Activated naive CD4-positive, alpha-beta T cell (primary cell): Measurements from ENCODE around the gene TJP3.
"Not testable (repeated sequence)": the region's sequence is repeated elsewhere in the genome, so short reads cannot be mapped to it uniquely, and the experiment has no call there.

Experiments
- DNase-seq, 4 experiments: peaks; one replicate each; lab custom pipeline; 2025; lab: John Stamatoyannopoulos, UW

TJP3 gene

DNA sequence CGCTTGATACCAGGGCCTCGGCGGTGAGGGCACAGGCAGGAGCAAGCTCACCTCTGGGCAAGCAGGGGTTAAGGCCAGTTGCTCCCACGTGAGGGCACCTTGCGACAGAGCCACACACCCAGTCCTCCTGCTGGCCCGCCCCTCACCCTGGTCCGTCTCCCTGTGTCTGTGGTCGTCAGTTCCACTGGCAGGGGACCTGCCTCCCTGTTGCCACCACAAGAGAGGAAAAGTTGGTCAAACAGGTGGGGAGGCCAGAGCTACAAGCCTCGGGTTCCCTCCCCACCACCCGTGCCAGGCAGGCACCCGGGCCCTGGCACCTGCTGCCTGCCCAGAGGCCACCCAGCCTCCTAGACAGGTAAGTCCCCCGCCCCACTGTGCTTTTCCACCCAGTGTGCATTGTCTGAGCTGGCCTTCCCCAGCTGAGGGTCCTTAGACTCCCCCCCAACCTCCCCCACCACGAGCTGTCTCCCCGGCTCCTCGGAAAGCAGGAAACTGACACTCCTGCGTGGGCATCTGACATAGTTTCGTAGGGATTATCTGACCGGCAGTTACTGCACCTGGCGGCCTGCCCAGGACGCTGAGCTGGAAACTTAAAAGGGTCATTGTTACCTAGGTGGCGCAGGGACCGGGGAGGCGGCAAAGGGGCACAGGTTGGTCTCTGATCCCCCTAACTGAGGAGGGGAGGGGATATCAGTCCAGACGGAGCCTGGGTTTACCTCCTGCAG lies at the start of gene TJP3:
TJP3 (plus strand) TSS at position 178 of the 725 bp plus-strand sequence. CDS start 20,049 bp downstream, outside the sequence.
- DNase-seq, result no peak

DNA sequence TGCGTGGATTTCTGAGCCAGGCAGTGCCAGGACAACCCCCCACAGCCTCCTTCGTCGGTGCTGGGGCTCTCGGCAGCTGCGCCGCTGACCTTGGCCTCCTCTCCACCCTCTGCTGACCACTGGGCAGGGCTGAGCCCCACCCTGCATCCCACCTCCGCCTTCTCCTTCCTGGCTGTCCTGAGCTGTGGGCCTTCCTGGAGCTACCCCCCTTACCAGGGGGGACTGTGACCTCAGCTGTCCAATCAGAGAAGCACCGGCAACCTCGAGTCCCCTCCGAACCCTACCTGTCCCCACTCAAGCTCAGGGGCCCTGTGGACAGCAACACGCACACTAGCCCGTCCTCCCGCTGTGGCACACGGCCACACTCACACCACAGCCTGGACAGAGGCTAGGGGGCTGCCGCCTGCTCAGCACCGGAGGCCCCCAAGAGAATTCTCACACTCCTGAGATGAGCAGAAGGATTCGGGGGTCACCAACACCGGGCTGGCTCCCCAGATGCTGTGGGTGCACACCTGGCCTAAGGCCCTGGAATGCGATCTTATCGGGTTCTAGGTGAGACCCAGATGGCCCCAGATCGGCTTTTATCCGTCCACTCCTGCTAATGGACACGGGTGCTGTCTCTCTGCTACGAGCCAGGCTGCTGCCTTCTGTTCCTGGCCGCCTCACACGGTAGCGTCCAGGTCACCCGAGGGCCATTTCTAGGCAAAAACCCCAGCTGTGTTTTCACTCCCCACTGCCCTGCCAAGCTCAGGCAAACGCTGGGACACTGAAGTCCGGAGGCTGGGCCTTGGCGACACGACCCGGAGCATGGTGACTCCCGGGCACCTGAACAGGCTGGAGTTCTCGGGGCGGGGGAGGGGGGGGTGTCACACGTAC lies 49.1 kb upstream of the TJP3 start:
- no peak for DNase-seq

DNA sequence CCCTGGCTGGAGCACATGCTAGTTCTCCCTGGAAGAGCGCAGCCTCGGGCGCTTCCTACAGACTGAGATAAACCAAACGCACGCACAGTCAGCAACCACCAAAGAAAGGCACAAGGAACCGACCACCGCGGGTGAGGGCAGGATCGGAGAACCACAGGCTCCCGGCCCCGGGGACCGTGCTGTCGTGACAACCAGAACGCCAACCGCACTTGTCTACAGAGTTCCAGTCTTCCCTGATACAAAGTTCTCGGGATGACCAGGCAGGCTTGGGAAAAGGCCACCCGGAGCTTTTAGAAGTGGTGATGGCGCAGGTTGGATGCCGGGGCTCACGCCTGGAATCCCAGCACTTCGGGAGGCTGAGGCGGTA lies 48.5 kb upstream of the TJP3 start:
- no peak for DNase-seq

GRCh38 chr19:3660493-3661219 lies 47.5 kb upstream of the TJP3 start:
- DNase-seq, result no peak

- no peak for DNase-seq
These were observed 46.6 kb upstream of the TJP3 start for GRCh38 chr19:3661284-3662238.

- no peak for DNase-seq
These were observed 44.3 kb upstream of the TJP3 start for GRCh38 chr19:3663838-3664237.

DNA sequence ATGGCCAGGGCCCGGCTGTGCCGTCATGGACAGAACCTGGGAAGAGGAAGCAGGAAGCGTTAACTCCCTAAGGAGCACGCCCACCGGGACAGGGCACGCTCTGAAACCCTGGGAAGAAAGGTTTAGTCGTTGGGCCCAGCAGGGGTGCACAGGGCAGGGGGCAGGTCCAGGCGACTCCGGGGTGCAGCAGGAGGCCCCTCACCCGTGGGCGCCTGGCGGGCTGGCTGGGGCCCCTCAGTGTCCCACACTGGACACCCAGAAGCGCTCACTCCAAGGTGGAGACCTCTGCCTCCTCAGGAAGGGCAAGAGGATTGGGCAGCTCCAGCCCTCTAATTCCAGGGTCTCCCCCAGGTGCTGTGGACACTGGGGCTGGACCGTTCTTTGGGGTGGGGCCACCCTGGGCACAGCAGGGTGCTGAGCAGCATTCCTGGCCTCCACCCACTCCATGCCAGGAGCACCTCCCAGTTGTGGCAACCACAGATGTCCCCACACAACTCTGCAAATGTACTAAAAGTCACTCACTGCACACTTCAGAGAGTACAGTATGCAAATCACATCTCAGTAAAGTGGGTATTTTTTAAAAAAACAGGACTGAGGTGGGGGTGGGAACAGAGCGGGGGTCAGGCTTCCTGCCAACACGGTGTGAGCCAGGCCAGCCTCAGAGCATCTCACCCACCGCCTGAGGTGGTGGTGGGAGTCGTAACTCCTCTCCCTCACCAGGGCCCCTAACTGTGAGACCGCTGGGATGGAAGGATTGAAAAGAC lies 43.1 kb upstream of the TJP3 start:
- no peak for DNase-seq

DNA sequence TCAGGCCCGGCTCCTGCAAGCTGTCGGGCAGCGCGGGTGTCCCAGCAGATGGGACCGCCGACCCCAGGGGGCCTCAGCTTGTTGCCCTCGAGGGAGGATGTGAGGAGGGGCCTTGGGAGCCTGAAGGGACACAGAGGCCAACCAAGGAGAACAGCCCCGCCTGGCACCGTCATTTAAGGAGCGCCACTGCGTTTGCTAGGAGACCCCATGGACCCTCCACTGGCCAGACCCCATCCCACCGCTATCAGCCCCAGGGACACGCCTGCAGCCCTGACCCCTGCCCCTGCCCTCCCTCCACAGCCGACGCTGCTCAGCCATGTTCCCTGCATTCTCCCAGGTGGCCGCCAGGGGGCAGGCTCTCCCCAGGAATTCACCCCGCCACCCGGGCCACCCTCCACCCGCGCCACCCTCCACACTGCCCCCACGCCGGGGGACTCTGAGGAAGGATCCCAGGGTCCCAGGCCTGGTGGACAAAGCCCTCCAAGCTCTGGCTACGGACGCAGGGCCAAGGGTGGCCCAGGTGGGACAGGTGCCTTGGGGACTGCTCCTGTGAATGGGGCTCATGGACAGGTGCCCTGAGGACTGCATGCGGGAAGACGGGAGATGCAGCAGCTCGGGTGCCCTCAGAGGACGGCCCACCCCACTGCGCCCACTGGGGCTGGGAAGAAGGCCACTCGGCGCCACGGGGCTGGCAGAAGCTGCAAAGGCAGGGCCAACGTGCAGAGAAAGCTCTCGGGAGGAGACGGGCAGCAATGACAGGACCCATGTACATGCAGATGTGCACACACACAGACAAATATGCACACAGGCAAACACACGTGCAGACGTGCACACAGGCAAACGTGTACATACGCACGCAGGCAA lies 42.3 kb upstream of the TJP3 start:
- peak; percentile 55 to 77 (median 73) for DNase-seq

- DNase-seq, result not testable (repeated sequence)
These were observed 41.7 kb upstream of the TJP3 start for GRCh38 chr19:3666545-3666856.

- no peak for DNase-seq
These were observed 41.0 kb upstream of the TJP3 start for GRCh38 chr19:3667037-3667638.

DNA sequence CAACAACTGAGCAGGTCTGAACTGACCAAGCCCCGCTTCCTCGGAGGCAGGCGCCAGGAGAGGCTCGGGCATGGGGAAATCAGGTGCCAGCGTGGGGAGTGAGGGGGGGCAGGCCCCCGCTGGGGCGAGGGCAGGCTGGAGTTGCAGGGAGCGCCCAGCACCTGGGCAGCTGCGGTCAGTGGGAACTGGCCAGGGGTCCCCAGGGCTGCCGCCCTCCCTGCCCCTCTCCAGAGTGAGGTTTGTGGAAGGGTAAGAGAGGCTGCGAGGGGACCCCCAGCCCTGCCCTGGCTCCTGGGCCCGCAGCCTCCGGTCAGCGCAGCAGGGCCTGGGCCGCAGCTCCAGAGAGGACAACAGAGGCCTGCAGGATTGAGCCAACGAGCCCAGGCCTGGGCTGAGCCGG lies 40.4 kb upstream of the TJP3 start:
- DNase-seq, result no peak

GRCh38 chr19:3668331-3669081 lies 39.7 kb upstream of the TJP3 start:
- DNase-seq, result no peak

GRCh38 chr19:3669082-3669946 lies 38.9 kb upstream of the TJP3 start:
- DNase-seq, result no peak

GRCh38 chr19:3669947-3670795 lies 38.0 kb upstream of the TJP3 start:
- no peak for DNase-seq

DNA sequence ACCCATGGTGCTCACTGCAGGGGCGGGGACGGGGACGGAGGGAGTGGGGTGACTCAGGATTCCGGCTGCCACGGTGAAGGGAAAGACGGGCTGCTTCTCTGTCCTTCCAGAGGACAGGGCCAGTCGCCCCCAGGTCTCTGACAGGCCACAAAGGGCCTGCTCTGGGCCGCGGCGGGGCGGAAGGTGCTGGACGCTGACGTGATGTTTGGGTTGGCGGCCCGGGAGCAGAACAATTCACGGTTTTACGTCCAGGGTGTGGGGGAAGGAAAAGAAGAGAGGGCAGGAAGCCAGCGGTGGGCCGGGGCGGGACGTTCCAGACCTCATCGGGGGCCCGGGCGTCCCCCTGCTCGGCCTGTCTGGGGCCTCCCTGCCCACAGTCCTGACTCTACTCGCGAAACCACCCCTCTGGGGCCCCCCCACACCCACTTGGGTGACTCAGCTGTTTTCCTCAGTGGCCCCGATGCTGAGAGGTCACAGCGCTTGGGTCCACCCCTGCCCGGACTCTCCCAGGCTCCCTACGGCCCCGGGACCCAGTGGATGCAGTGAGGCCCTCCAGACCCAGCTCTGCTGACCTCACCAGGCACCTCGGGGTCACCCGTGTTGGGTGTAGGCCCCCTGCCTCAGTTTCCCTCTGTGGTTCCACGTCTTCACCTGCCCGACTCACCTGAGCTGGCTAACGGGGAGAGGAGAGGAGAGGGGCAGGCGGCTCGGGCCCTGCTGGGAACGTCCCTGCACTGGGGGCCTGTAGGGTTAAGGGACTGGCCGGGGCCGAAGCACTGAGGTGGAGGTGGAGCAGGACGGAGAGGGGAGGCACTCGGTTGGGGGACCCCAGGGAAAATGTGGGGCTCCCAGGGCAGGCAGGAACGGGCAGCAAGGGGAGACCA lies 37.1 kb upstream of the TJP3 start:
- DNase-seq, result no peak
